Testis (tissue), 2 donors: ENCODE measurements around the gene KRTAP22-1.

ENCODE experiments used
- POLR2A ChIP-seq: fragments of 450-650 bp; IDR thresholded peaks from one replicate; pipeline ENCODE4 v1.6.1; 2017; ENCODE audit warnings: antibody characterized with exemption, mild to moderate bottlenecking, moderate library complexity
- TF ChIP-seq, protein P1 (sequence below), 3 experiments: fragments of 450-650 bp in 2 of 3; fragments of 200-600 bp in 1 of 3; sonication (generic) in 1 of 3; IDR thresholded peaks; one replicate each; pipeline ENCODE4 v1.5.1; 2016 to 2019; ENCODE audit warnings: antibody characterized with exemption in 3 of 3, mild to moderate bottlenecking in 2 of 3, moderate library complexity in 1 of 3

DNA sequence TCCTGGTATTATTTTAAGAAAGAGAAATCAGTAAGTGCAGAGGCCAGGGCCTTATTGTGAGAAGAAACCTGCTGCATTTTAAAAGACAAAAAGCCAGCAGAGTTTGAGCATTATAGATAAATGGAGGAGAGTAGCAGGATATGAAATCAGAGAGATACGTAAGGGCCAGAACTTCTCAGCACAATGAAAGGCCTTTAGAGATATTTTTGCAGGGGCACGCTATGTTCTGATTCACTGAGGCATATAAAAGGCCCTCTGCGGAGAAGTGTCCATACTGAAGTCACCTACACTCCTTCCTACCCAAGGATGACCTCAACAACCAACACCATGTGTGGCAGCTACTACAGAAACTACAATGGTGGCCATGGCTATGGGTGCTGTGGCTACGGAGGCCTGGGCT lies 8.7 kb upstream of the KRTAP22-1 start, which contains the start of gene KRTAP6-3:
- TF ChIP-seq POLR2A: no peak
- TF ChIP-seq, protein P1, sequence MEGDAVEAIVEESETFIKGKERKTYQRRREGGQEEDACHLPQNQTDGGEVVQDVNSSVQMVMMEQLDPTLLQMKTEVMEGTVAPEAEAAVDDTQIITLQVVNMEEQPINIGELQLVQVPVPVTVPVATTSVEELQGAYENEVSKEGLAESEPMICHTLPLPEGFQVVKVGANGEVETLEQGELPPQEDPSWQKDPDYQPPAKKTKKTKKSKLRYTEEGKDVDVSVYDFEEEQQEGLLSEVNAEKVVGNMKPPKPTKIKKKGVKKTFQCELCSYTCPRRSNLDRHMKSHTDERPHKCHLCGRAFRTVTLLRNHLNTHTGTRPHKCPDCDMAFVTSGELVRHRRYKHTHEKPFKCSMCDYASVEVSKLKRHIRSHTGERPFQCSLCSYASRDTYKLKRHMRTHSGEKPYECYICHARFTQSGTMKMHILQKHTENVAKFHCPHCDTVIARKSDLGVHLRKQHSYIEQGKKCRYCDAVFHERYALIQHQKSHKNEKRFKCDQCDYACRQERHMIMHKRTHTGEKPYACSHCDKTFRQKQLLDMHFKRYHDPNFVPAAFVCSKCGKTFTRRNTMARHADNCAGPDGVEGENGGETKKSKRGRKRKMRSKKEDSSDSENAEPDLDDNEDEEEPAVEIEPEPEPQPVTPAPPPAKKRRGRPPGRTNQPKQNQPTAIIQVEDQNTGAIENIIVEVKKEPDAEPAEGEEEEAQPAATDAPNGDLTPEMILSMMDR (IDR thresholded peaks at IDR 0.05): no peak
